Measurements from ENCODE around the gene SP5. TPM values are rescaled to one million over a fixed set of nuclear protein-coding genes. Genes with fewer than 3 reads are reported as not detected.

SP5 gene
- total RNA-seq, 1 donor from 2014 or later: not detected

DNA sequence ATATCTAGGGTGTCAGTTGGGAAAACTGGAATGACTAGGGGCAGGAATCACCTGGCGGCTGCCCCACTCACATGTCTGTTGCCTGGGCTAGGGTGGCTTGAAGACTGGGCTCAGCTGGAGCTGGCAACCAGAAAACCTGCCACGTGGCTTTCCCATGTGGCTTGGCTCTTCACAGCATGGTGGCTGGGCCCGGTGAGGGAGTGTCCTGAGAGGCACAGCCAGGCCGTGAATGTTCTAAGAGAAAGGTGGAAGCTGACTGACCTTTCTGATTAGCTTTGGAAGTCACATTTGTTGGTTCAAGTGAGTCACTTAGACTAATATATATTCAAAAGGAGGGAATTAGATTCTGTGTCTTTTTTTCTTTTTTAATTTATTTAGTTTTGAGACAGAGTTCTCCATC lies 22.7 kb downstream of the SP5 start:
- DNase-seq (ENCODE audit: low read depth) (no peak), FAIRE-seq (no peak)
- Histone ChIP-seq H3K4me3 (ENCODE audit: low read depth, low read length) (no peak overlapping the region), H3K36me3 (ENCODE audit: control insufficient read depth, insufficient read depth, low read length) (no peaks in the 10 kb centered on the region), H3K27me3 (ENCODE audit: control insufficient read depth, insufficient read depth, low read length) (no peaks in the 10 kb centered on the region)
- TF ChIP-seq, protein P1, sequence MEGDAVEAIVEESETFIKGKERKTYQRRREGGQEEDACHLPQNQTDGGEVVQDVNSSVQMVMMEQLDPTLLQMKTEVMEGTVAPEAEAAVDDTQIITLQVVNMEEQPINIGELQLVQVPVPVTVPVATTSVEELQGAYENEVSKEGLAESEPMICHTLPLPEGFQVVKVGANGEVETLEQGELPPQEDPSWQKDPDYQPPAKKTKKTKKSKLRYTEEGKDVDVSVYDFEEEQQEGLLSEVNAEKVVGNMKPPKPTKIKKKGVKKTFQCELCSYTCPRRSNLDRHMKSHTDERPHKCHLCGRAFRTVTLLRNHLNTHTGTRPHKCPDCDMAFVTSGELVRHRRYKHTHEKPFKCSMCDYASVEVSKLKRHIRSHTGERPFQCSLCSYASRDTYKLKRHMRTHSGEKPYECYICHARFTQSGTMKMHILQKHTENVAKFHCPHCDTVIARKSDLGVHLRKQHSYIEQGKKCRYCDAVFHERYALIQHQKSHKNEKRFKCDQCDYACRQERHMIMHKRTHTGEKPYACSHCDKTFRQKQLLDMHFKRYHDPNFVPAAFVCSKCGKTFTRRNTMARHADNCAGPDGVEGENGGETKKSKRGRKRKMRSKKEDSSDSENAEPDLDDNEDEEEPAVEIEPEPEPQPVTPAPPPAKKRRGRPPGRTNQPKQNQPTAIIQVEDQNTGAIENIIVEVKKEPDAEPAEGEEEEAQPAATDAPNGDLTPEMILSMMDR (IDR thresholded peaks at IDR 0.05; ENCODE audit: insufficient read depth, low read length, severe bottlenecking): no peak

DNA sequence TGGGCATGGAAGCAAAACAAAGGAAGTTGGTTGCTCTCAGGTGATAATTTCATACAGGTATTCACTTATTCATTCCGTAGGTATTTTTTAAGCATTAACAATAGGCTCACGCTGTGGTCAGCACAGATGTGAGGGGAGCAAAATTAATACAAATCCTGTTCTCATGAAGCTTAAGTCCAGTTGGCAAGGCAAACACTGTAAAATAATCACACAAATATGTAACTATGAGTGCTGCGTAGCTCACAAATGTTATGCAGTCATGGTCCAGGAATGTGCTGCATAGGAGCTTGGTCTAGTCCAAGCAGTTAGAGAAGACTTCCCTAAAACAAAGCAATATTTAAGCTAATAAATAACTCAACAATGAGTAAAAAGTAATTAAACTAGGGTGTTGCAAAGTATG lies 23.9 kb downstream of the SP5 start:
- TF ChIP-seq, protein P1 (IDR thresholded peaks at IDR 0.05; ENCODE audit: insufficient read depth, low read length, severe bottlenecking): no peak
- Histone ChIP-seq H3K36me3 (ENCODE audit: control insufficient read depth, insufficient read depth, low read length) (no peaks in the 10 kb centered on the region), H3K27me3 (ENCODE audit: control insufficient read depth, insufficient read depth, low read length) (no peaks in the 10 kb centered on the region), H3K4me3 (ENCODE audit: low read depth, low read length) (no peak overlapping the region)
- FAIRE-seq: no peak
- peak; percentile 97 for DNase-seq (ENCODE audit: low read depth)

DNA sequence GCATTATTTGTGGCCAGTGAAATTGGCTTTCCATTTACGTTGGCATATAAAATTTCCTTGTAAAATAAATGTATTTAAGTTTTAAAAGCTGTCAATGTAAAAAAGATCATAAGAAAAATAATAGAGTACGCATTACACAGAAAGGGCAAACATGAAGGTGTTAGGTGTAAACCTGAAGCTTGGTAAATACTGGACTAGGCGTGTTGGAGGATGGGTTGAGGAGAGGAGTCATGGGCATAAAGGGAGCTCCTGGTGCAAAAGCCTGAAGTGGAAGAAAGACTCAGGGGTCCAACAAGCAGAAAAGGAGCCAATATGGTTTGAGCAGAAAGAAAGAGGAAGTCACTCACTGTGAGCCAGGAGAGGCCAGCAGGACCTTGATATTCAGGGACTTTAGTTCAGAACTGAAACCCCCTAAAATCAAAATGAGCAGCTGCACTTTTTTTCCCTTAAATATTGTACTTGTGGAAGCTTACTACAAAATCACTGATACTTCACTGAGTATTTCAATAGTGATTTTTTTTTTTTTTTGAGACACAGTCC lies 24.4 kb downstream of the SP5 start:
- Histone ChIP-seq H3K27me3 (ENCODE audit: control insufficient read depth, insufficient read depth, low read length) (no peaks in the 10 kb centered on the region), H3K36me3 (ENCODE audit: control insufficient read depth, insufficient read depth, low read length) (no peaks in the 10 kb centered on the region), H3K4me3 (ENCODE audit: low read depth, low read length) (no peak overlapping the region)
- no peak for FAIRE-seq
- TF ChIP-seq, protein P1 (IDR thresholded peaks at IDR 0.05; ENCODE audit: insufficient read depth, low read length, severe bottlenecking): no peak
- DNase-seq (ENCODE audit: low read depth): no peak

DNA sequence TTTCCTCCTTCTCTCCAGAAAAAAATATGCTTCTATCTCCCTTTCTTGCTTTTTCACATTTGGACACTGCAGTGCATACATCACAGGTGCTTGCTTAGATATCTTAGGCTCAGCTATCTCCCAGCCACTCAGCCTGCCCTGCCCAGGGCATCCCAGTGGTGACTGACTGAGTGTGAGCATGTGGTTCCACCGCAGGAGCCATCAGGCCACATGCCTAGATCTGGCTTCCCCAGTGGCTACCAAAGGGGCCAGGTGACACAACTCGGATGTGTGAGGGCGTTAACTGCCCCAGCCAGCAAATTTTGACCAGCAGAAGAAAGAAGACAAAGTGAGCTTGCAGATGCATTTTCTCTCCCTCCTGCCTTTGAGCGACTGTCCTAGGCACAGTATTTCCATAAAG lies 25.5 kb downstream of the SP5 start:
- no peak overlapping the region for H3K4me3 ChIP-seq (ENCODE audit: low read depth, low read length)
- no peak for DNase-seq (ENCODE audit: low read depth)
- FAIRE-seq: no peak

DNA sequence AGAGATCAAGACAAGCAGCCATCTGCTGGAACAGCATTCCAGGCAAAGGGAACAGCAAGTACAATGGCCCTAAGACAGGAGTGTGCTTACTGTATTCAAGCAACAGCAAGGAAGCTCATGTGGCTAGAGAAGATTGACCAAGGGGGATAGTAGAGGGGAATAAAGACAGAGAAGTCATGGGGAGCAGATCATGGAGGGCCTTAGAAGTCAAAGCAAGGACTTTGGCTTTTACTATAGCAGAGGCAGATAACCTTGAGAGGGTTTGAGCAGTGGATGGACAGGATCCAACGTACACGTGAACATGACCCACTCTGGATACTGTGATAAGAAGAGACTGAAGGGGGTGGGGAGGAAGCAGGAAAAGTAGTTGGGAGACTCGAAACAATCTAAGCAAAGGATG lies 26.9 kb downstream of the SP5 start:
- no peak overlapping the region for H3K4me3 ChIP-seq (ENCODE audit: low read depth, low read length)
- no peak for DNase-seq (ENCODE audit: low read depth)
- TF ChIP-seq, protein P1 (IDR thresholded peaks at IDR 0.05; ENCODE audit: insufficient read depth, low read length, severe bottlenecking): no peak
- no peaks in the 10 kb centered on the region for H3K36me3 ChIP-seq (ENCODE audit: control insufficient read depth, insufficient read depth, low read length)
- H3K27me3 ChIP-seq (ENCODE audit: control insufficient read depth, insufficient read depth, low read length): no peaks in the 10 kb centered on the region
- FAIRE-seq: peak; percentile 64

More for the DNA sequence above, 25.5 kb downstream of the SP5 start:
- H3K27me3 ChIP-seq (ENCODE audit: control insufficient read depth, insufficient read depth, low read length): no peaks in the 10 kb centered on the region
- H3K36me3 ChIP-seq (ENCODE audit: control insufficient read depth, insufficient read depth, low read length): no peaks in the 10 kb centered on the region
- TF ChIP-seq, protein P1 (IDR thresholded peaks at IDR 0.05; ENCODE audit: insufficient read depth, low read length, severe bottlenecking): no peak

DNA sequence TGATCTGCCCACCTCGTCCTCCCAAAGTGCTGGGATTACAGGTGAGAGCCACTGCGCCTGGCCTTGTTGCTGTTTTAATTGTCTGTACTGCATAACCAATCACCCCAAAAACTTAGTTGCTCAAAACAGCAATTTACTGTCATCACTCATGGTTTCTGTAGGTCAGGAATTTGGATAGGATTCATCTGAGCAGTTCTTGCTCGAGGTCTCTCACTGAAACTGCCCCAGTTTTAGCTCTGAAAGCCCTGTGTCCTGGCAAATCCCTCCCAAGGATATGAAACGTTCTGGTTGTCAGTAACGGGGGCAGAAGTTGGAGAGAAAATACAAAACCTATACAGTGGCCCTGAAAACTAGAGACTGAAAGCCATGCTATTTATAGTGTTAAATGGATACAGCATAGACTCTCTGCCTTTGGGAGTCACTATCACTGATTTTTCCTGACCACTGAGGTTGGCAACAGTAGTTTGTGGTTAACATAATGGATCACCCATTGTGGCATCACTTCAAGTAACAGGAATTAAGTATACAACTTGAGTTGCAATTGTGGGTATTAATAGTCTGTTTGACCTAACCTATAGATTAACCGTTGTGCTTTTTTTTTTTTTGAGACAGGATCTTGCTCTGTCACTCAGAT lies 27.9 kb downstream of the SP5 start:
- FAIRE-seq (no peak), DNase-seq (ENCODE audit: low read depth) (no peak)
- H3K36me3 ChIP-seq (ENCODE audit: control insufficient read depth, insufficient read depth, low read length): no peaks in the 10 kb centered on the region
- TF ChIP-seq, protein P1 (IDR thresholded peaks at IDR 0.05; ENCODE audit: insufficient read depth, low read length, severe bottlenecking): no peak
- no peak overlapping the region for H3K4me3 ChIP-seq (ENCODE audit: low read depth, low read length)
- no peaks in the 10 kb centered on the region for H3K27me3 ChIP-seq (ENCODE audit: control insufficient read depth, insufficient read depth, low read length)

Data from bronchial epithelial cell (primary cell).